CD4-positive, alpha-beta T cell treated with Interleukin-10 for 1 hour (primary cell): ENCODE data around the gene HDAC4.
A peak's percentile ranks its signal among the peaks of the same experiment; 100 is the strongest.

ENCODE experiments used
- DNase-seq: peaks from one replicate; pipeline ENCODE4 v3.0.0-alpha.2; 2020

HDAC4 gene

DNA sequence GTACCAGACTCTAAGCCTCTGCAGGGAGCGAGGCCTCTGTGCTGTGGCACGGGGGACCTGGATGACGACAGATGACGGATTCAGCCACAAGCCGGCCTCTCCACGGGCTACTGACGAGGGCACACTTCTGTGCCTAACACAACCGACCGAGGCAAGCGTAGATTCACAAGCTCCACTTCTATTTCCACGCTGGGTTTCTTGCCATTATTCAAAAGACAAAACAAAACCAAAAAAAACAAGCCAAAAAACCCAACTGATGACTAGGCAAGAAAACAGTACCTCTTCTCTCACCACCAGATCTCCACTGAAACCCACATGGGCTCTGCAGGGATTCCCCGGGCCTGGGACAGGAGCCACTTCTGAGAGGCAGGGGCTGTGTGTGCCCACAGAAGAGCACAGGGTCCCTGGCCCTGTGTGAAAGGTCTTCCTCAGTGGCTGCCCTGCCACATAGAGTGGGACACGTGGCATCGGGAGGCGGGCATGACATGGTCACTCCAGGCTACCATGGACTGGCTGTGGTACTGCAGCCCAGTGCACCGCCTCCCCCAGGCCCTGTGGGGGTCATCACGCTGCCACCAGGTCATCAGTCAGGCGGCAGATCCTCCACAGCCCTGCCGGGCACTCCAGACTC is 254.7 kb downstream of the HDAC4 start:
- no peak for DNase-seq

- no peak for DNase-seq
Measured at GRCh38 chr2:239145601-239146000, 255.2 kb downstream of the HDAC4 start.

- no peak for DNase-seq
Measured at GRCh38 chr2:239145106-239145505, 255.7 kb downstream of the HDAC4 start.

DNA sequence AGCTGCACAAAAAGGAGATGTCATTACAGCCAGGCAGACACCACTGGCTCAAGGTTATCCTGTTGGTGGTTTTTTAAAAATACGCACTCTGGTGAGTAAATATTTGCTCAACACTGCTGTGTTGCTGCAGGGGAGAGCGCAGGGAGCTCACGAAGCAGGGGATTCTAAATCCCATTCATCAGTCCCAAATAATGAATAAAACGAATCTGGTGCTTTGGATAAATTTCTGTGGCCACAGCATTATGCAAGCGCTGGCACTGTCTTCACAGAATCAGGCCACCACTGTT is 256.2 kb downstream of the HDAC4 start:
- no peak for DNase-seq

DNA sequence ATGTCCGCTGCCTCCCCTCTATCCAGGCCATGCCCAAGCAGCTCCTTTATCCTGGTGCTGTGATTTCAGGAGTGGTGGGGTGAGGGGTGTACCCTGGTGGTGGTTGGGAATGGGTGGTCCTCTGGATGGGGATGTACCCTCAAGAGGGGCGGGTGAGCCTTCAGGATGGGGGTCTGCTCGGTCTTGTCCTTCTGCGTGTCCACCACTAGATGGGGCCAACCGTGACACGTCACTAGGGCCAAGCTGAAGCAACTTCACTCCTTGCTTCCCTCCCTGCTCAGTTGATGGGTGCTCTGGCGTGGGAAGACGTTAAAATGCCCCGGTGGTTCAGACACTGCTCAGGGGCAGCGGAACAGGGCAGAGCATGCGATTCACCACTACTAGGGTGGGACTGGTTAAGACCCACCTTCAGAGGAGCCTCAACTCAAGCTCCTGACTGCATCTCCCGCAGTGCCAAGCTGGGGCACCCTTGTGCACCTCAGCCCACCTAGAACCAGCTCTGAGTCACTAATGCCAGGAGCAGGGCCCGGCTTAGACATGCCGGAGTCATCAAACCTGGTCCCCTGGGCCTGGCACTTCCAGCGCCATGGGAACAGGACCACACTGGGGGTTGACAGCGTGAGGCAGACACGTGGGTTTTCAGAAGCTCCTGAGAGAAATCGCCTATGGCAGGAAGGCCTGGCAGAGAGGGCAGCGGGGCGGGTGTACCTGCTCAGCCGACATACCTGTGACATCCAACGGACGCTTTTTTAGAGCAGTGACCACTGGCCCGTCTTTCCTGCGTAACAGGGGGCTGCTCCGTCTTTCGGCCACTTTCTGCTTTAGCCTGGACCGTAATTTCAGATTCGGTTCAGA is 256.7 kb downstream of the HDAC4 start:
- DNase-seq, result peak; percentile 33

DNA sequence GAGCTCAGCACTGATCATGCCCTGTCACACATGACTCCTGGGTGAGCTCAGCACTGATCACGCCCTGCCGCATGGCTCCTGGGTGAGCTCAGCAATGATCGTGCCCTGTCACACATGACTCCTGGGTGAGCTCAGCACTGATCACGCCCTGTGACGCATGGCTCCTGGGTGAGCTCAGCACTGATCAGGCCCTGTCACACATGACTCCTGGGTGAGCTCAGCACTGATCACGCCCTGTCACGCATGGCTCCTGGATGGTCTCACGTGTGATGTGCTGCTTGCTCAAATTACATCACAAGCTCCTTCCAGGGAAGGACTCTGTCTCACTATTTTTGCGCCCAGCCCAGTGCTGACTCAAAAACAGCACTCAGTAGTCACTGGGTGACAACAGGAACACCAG is 258.0 kb downstream of the HDAC4 start:
- no peak for DNase-seq

- no peak for DNase-seq
Measured at GRCh38 chr2:239142296-239142695, 258.5 kb downstream of the HDAC4 start.

DNA sequence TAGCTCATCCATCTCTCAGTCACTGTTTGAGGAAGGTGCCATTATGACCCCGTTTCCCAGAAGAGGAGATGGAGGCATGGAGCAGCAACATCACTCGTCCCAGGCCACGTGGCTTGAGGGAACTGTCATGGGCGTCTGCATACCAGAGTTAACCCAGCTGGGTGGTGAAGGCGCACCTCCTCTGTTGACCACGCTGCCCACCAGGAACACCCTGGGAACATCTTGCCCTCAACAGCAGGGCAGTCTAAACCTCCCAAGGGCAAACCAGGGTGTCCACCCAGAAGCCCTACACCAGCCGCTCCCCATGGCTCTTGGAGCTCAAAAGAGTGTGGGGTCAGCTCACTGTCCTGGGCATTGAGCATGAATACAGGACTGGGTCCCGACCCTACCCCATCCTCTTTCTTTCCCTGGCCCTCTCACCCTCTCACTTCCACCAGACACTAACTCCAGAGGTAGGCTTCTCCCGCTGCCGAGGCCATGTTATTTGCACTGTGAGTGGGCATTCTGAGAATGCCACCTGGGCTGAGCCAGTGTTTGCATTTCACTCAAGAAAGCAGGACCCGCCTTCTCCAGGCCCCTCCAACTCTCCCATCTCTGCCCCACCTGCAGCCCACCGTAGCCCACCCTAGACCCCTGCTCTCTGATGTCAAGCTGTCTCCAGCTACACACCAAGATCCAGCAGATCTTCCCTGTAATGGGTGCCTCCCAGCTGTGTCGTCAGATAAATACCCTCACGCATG is 259.6 kb downstream of the HDAC4 start:
- DNase-seq, result no peak

GRCh38 chr2:239140346-239141020 is 260.3 kb downstream of the HDAC4 start:
- no peak for DNase-seq

DNA sequence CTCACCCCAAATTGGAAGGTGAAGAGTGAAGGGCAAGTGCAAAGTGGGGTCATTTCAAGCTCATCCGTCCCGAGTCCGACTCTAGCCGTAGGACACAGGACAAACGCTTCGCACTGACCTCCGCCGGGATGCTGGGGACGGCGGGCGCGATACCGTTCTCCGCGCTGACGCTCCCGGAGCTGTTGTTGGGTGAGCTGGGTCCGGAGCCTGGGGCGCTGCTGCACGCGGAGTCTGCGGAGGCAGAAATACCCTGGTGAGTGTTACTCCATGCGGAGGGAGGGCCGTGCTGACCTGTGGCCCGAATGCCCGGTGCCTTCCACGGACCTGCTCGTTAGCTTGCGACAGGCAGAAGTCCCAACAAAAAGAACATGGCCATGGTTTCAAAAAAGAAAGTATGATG is 261.3 kb downstream of the HDAC4 start:
- DNase-seq, result no peak

- no peak for DNase-seq
Measured at GRCh38 chr2:239139101-239139500, 261.7 kb downstream of the HDAC4 start.

DNA sequence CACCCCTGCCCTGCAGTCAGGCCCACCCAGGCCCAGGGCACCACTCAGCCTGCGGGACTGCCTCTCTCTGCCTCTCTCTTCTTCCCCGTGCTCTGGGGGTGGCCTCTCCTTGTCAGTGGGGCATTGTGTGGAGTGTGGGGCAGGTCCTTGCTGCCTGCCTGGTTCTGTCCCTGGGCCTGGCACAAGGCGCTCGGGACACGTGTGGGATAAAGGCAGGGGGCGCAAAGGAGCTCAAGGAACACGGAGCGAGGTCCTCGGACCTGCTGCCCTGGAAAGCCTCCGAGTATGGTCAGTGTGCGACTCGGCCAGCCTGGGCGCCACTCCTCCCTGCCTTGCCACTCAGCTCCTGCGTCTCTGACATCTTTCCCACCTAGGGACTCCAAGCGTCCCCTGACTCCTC is 262.2 kb downstream of the HDAC4 start:
- DNase-seq, result no peak

DNA sequence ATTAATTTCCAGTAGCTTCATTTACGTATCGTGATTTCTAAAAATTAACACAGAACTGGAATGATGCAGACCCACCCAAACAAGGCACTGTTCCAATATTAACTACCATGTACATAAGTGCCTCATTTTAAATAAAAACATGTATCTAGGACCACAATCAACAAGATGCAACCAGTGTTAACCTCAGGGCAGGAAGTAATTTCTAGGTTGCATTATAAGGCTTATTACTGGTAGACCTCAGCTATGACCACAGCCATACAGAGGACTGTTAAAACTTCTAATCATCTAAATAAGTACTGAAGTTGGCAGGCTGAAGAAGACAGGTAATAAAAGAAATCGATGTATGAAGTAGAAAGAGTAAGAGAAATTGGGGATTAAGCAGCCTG is 262.9 kb downstream of the HDAC4 start:
- DNase-seq, result peak; percentile 15

DNA sequence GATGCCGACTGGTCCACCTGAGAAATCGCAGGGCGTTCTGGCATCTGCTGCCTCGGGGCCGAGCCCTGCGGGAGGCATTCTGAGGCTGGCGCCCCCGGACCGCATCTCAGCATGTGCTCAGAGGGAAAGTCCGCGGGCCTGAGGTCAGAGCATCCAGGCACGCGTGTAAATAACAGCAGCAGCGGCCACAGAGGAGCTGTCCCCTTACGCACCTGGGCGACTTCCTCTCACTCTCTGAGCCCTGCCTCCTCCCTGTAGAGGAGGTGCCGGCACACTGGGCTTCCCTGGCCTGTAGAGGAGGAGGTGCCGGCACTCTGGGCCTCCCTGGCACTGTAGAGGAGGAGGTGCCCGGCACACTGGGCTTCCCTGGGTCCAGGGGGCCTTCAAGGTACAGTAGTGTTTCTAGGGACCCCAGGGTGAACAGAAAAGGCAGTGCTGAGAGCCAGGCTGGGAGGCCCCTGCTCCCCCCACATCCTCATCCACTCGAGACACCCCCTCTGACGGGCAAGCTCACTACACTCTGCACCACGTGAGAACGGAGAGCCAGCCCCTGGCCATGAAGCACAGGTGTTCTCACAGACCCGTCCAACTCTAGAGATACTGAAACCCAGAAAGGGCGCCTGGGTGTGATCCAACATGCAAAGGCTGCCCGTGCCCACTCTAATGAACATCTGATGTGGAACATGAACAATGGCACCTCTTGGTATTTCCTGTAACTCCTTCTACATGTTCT is 263.5 kb downstream of the HDAC4 start:
- no peak for DNase-seq

GRCh38 chr2:239136762-239137161 is 264.1 kb downstream of the HDAC4 start:
- DNase-seq, result no peak

- DNase-seq, result no peak
Measured at GRCh38 chr2:239136203-239136602, 264.6 kb downstream of the HDAC4 start.

GRCh38 chr2:239135531-239135930 is 265.3 kb downstream of the HDAC4 start:
- DNase-seq, result no peak

- no peak for DNase-seq
Measured at GRCh38 chr2:239133945-239134570, 266.8 kb downstream of the HDAC4 start.

DNA sequence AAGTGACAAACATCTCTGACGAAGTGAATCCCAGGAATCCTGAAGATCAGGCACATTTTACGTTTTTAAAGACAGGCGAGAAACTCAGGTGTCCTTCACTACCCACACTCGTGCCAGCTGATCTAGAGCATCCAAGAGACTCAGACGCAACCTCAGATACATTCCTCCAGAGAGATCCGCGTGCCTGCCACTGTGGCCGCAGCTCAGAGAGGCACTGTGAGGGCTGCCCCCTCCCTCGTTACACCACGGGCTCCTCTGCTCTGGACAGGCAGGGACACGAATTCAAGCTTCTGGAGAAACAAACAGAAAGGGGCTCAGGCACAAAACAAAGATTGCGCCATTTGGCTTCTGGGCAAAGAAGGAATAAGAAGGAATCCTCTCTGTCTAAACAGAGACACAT is 268.0 kb downstream of the HDAC4 start:
- DNase-seq, result no peak

DNA sequence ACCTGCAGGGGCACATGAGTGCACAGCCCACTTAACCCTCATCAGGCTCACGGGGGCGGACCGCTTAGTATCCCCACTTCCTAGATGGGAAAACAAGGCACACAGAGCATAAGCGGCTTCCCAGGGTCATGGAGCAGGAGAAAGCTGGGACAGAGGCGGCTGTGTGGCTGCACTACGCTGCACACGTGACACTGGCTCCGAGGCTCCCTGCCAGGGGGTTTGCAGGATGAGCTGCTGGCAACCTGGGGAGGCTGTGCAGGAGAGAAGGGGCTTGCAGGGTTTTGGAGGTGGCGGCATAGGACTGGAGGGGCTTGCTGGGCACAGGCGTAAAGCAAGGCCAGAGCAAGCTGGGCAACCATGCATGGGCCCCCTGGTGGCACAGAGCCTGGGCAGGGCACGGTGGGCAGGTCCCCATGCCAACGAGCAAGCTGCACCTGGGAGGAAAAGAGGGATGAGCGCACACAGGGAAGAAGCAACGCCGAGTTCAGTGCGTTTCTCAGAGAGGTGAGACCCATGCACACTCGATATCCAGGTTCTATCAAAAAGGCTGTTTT is 268.6 kb downstream of the HDAC4 start:
- no peak for DNase-seq

DNA sequence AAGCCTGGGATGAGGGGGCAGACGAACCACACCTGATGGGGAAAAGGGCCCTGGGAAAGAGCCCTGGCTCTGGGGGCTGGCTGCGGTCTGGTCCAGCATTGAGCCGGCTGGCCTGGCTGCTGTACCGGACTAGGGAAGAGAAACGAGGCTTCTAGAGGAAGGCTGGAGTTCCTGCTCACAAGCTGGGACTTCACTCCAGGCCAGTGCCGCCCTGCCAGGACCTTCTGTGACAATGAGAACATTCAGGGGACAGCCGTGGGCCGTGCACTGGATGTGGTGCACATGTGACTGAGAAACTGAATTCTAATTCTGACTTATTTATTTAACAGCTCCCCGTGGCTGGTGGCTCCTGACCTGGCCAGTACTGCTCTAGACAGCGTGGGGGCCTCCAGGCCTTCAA is 269.3 kb downstream of the HDAC4 start:
- no peak for DNase-seq

- no peak for DNase-seq
Measured at GRCh38 chr2:239130786-239131325, 270.0 kb downstream of the HDAC4 start.
